Ascending aorta (tissue), 2 donors: ENCODE data around the gene GPER1. TPM values are rescaled to one million over a fixed set of nuclear protein-coding genes. Genes with fewer than 3 reads are reported as not detected.
A peak's percentile ranks its signal among the peaks of the same experiment; 100 is the strongest.

ENCODE experiments used
- DNase-seq, 2 donors: peaks; one replicate each; pipeline ENCODE4 v3.0.0-alpha.2; 2019; ENCODE audit warnings: low spot score in 2 of 2
- H3K27ac ChIP-seq, 2 donors: fragments of 200-600 bp; sonication (generic); one replicate each; pipeline ENCODE4 v1.5.1; 2016 to 2017; ENCODE audit warnings: mild to moderate bottlenecking in 1 of 2
- H3K27me3 ChIP-seq: fragments of 200-600 bp; sonication (generic); one replicate; pipeline ENCODE4 v1.5.1; 2017
- H3K36me3 ChIP-seq, 2 donors: fragments of 200-600 bp; sonication (generic); one replicate each; pipeline ENCODE4 v1.5.1; 2016
- H3K4me1 ChIP-seq, 2 donors: fragments of 200-600 bp; sonication (generic); one replicate each; pipeline ENCODE4 v1.5.1; 2016 to 2017; ENCODE audit warnings: mild to moderate bottlenecking in 1 of 2
- H3K4me3 ChIP-seq, 2 donors: fragments of 200-600 bp; sonication (generic); one replicate each; pipeline ENCODE4 v1.5.1; 2016 to 2017; ENCODE audit warnings: mild to moderate bottlenecking in 1 of 2
- H3K9me3 ChIP-seq, 2 donors: fragments of 200-600 bp; sonication (generic); one replicate each; pipeline ENCODE4 v1.5.1; 2016
- CTCF ChIP-seq, 3 experiments: fragments of 200-600 bp in 2 of 3; fragments of 450-650 bp in 1 of 3; sonication (generic) in 2 of 3; IDR thresholded peaks; one replicate each; pipeline ENCODE4 v1.5.1; 2016 to 2019; ENCODE audit warnings: antibody characterized with exemption in 3 of 3, mild to moderate bottlenecking in 1 of 3, moderate library complexity in 1 of 3
- intact Hi-C: fragments of 100-400 bp; cut with DNase I; formaldehyde crosslinking; loops from one replicate; pipeline ENCODE4 v1.15.1; 2023
- total RNA-seq: library from RNA; depleted of rRNA; stranded (reverse); fragments of >200 nt; gene quantifications from one replicate; pipeline ENCODE4 v1.1.0, GENCODE V29; 2016

GPER1 gene
- total RNA-seq, 1 donor from 2014 or later = 11.3 TPM

DNA sequence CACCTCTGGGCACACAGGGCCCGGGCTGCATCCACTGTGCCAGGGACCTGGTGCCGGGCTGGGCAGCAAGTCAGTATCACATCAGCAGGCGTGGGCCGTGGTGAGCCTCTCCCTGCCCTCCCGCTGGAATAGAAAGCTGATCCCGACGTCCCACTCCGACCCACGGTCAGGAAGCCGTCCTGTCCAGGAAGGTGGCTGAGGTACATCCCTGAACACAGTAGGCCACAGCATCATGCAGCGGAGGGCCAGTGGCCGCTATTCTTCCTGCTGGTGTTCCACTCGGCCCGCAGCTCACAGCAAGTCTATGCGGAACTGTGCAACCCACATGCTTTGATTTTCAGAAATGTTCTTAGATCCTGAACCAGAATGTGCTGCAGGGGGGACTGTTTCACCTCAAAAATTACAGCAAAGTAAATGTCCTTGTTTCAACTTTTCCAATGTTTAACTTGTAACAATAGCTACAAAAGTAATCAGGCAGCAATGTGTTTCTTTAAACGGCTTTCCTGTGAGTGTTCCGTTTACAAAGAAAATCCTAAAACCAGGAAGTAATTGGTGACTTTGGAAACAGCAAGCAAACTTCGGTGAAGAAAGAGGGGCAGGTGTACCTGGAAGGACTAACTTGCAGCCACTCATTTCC, 44.2 kb upstream of the GPER1 start:
- no peak for DNase-seq
- no peak for TF ChIP-seq CTCF (IDR thresholded peaks at IDR 0.05)

GRCh38 chr7:1044189-1045068, 43.5 kb upstream of the GPER1 start, which contains the start of gene GPR146:
TSS of gene GPR146 (plus strand) at chr7:1044546. CDS start at chr7:1057516, 12,970 bp downstream.
- H3K4me1 ChIP-seq = peaks cover 3 to 22% of the 10 kb centered on the region in 2 donors
- TF ChIP-seq CTCF (IDR thresholded peaks at IDR 0.05) = peak; percentile 61 to 78 (median 72)
- peak within 1 kb of the TSS; percentile 74 to 77 for H3K4me3 ChIP-seq
- intact Hi-C loops = loop anchor here (1.0 to 5.0 kb wide), 3 partner anchors 53 to 116 kb away; partner anchors contain the start of gene ZFAND2A
- H3K36me3 ChIP-seq = no peaks in the 10 kb centered on the region
- H3K27ac ChIP-seq = peak within 1 kb of the TSS; percentile 80 to 94
- H3K27me3 ChIP-seq = no peaks in the 10 kb centered on the region
- DNase-seq = peak; percentile 92 to 99
- no peaks in the 10 kb centered on the region for H3K9me3 ChIP-seq

More for the DNA sequence above, 44.2 kb upstream of the GPER1 start:
- H3K27me3 ChIP-seq = no peaks in the 10 kb centered on the region
- H3K27ac ChIP-seq = peak overlapping the region; percentile 72 to 73
- intact Hi-C loops = loop anchor here (1.0 to 5.0 kb wide), 4 partner anchors 15 to 117 kb away; partner anchors contain the start of gene ZFAND2A
- H3K4me1 ChIP-seq = peaks cover 3 to 22% of the 10 kb centered on the region in 2 donors
- H3K4me3 ChIP-seq = peak overlapping the region; percentile 74 to 77
- H3K9me3 ChIP-seq = no peaks in the 10 kb centered on the region
- no peaks in the 10 kb centered on the region for H3K36me3 ChIP-seq

- Histone ChIP-seq H3K4me3 (peak overlapping the region; percentile 74 to 77), H3K9me3 (no peaks in the 10 kb centered on the region), H3K27me3 (no peaks in the 10 kb centered on the region), H3K36me3 (no peaks in the 10 kb centered on the region), H3K27ac (peak overlapping the region; percentile 80 to 94), H3K4me1 (peaks cover 3 to 22% of the 10 kb centered on the region in 2 donors)
- no peak for TF ChIP-seq CTCF (IDR thresholded peaks at IDR 0.05)
- intact Hi-C loops = no loop called here
- DNase-seq = no peak
These were observed 42.5 kb upstream of the GPER1 start for GRCh38 chr7:1045069-1046063.

- Histone ChIP-seq H3K27ac (no peak overlapping the region), H3K9me3 (no peaks in the 10 kb centered on the region), H3K27me3 (no peaks in the 10 kb centered on the region), H3K36me3 (no peaks in the 10 kb centered on the region), H3K4me3 (no peak overlapping the region), H3K4me1 (peaks cover 5 to 22% of the 10 kb centered on the region in 2 donors)
- no peak for TF ChIP-seq CTCF (IDR thresholded peaks at IDR 0.05)
- DNase-seq = no peak
- intact Hi-C loops = no loop called here
These were observed 40.9 kb upstream of the GPER1 start for GRCh38 chr7:1046722-1047679.
